Activated CD4-positive, alpha-beta memory T cell treated with anti-CD3 and anti-CD28 coated beads for 36 hours (primary cell): Measurements from ENCODE around the gene TSSK2. TPM values are rescaled to one million over a fixed set of nuclear protein-coding genes. Genes with fewer than 3 reads are reported as not detected.
"Not testable (repeated sequence)": the region's sequence is repeated elsewhere in the genome, so short reads cannot be mapped to it uniquely, and the experiment has no call there.

Experiments
- CTCF ChIA-PET: fragments of 350-600 bp; sonication (Branson Sonifier 250); formaldehyde crosslinking; loops from one replicate; lab custom pipeline; 2021; ENCODE audit warnings: antibody characterized with exemption, inconsistent platforms; lab: Charles Lee
- POLR2A ChIA-PET: fragments of 350-600 bp; sonication (Branson Sonifier 250); formaldehyde crosslinking; loops from one replicate; lab custom pipeline; 2021; ENCODE audit warnings: antibody characterized with exemption; lab: Charles Lee
- DNase-seq: peaks from one replicate; pipeline ENCODE4 v3.0.0-alpha.2; 2020
- H3K27ac Mint-ChIP-seq: one replicate; pipeline ENCODE4 v1.8.0; 2021; ENCODE audit warnings: mixed read lengths
- H3K27me3 Mint-ChIP-seq: one replicate; pipeline ENCODE4 v1.8.0; 2021; ENCODE audit warnings: mixed read lengths
- H3K36me3 Mint-ChIP-seq: one replicate; pipeline ENCODE4 v1.8.0; 2021; ENCODE audit warnings: mixed read lengths
- H3K4me1 Mint-ChIP-seq: one replicate; pipeline ENCODE4 v1.8.0; 2021; ENCODE audit warnings: low read depth, mixed read lengths
- H3K4me3 Mint-ChIP-seq: one replicate; pipeline ENCODE4 v1.8.0; 2021; ENCODE audit warnings: mild to moderate bottlenecking, mixed read lengths
- H3K9me3 Mint-ChIP-seq: one replicate; pipeline ENCODE4 v1.8.0; 2021; ENCODE audit warnings: mixed read lengths
- intact Hi-C: fragments of 100-400 bp; cut with micrococcal nuclease; formaldehyde crosslinking; loops from one replicate; pipeline ENCODE4 v1.15.1; 2023
- total RNA-seq, 2 experiments: library from RNA; stranded (reverse); gene quantifications; one replicate each; pipeline ENCODE4 v1.2.3, GENCODE V29; 2021

Gene TSSK2
- total RNA-seq, 2 experiments from 2014 or later, result not detected

DNA sequence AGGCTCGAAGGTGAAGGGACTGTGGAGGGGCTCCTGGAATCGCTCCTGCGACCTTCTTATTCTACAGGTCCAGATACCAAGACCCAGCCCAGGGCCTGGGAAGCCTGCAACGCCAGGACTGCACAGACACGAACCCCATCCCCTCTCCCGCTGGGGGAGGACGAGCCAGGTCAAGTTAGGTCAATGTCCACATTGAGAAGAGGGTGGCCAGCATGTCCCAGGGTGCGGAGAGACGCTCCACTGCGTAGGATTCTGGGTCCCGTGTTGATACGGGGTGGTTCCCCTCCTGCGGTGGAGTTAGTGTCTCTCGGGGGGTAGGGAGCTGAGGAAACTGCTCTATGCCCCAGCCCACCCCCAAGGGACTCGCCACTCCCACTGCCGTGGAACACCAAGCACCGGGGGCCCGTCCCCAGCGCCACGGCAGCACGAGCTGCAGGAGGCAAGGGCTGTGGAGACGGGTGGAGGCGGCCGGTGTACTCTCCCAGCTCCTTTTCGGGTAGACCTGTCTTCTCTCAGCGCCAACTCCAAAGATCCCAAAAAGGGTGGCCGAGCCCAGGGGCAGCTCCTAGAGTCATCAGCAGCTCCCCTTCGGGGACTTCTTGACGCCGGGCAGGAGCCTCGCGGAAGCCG, 17.4 kb downstream of the TSSK2 start:
- peaks cover 29% of the 10 kb centered on the region for H3K27me3 Mint-ChIP-seq
- no peaks in the 10 kb centered on the region for H3K9me3 Mint-ChIP-seq
- H3K4me3 Mint-ChIP-seq, result no peak overlapping the region
- ChIA-PET POLR2A (interaction anchor here (1.4 kb wide), 1 partner anchor 25 kb away, joined by 3 read pairs; no protein-coding TSS in a partner anchor), CTCF (interaction anchor here (1.4 to 4.9 kb wide), 2 partner anchors 19 to 30 kb away, joined by 3 to 22 read pairs; partner anchors contain the start of gene SLC25A1)
- no peak overlapping the region for H3K27ac Mint-ChIP-seq
- peaks cover 17% of the 10 kb centered on the region for H3K4me1 Mint-ChIP-seq
- no peak for DNase-seq
- intact Hi-C loops, result no loop called here
- peaks cover 3% of the 10 kb centered on the region for H3K36me3 Mint-ChIP-seq

DNA sequence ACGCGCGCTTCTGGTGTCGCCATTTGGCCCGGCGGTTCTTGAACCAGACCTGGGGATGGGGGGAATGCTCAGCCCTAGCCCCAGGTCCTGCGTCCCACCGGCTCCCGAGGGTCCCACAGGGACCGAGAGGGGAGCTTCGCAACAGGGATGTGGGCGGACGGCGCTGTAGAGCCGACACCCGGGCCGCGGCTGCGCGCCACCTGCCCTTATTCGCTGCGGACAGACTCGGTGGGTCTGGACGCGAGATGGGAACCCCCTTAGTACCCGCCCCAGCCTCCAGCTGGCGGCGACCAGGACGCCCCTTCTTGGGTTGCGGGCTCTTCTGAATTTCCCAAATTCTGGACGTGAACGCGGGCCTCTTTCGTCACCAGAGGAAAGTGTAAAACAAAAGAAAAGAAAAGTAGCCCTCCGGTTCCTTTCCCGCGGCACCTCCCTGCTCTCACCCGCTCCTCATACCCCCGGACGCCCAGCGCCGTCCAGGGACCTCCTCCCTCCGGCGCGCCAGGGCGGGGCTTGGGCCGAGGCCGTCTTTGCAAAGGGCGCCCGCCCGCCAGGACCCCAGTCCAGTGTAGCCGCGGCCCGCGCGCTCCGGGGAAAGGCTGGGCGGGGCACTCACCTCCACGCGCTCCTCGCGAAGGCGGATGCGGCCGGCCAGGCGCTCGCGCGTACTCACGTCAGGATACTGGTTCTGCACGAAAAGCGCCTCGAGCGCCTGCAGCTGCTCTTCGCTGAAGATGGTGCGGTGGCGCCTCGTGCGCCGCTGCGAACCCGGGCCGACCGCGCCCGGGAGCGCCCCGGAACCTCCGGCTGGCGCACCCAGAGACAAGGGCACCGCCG, 18.2 kb downstream of the TSSK2 start:
- Mint-ChIP-seq H3K4me1 (peaks cover 11% of the 10 kb centered on the region), H3K4me3 (peak overlapping the region; percentile 36), H3K9me3 (no peaks in the 10 kb centered on the region), H3K27me3 (peaks cover 33% of the 10 kb centered on the region), H3K27ac (no peak overlapping the region), H3K36me3 (no peaks in the 10 kb centered on the region)
- ChIA-PET CTCF (interaction anchor here (1.4 kb wide), 1 partner anchor 18 kb away, joined by 3 read pairs; no protein-coding TSS in a partner anchor), POLR2A (no interaction called here)
- intact Hi-C loops, result no loop called here
- peak; percentile 48 for DNase-seq

DNA sequence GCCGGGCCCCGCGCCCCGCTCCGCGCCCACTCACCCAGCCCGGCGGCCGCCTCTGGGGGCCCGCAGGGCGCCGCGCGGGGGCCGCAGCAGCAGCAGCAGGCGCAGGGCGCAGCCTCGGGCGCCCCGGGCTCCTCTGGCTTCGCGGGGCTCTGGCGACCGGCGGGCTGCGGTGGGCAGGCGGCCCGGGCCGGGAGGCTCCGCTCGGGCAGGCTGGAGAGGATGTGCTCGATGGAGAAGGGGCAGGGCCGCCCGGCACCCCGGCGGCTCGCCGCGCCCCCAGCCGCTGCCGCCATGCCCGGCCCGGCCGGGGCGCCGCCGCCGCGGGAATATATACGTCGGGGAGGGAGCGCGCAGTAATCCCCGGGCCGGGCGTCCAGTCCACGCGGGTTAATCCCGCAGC, 18.9 kb downstream of the TSSK2 start, which contains the start of gene GSC2:
Gene GSC2 (minus strand): TSS at position 302 of the 400 bp plus-strand sequence. CDS start 9 bp downstream, at position 293.
- Mint-ChIP-seq H3K9me3 (no peaks in the 10 kb centered on the region), H3K27ac (no peak within 1 kb of the TSS), H3K36me3 (no peaks in the 10 kb centered on the region), H3K4me3 (peak within 1 kb of the TSS; percentile 36), H3K4me1 (peaks cover 6% of the 10 kb centered on the region), H3K27me3 (peaks cover 35% of the 10 kb centered on the region)
- intact Hi-C loops, result no loop called here
- CTCF ChIA-PET, result interaction anchor here (1.4 kb wide), 1 partner anchor 18 kb away, joined by 3 read pairs; no protein-coding TSS in a partner anchor
- POLR2A ChIA-PET, result no interaction called here
- DNase-seq, result no peak

DNA sequence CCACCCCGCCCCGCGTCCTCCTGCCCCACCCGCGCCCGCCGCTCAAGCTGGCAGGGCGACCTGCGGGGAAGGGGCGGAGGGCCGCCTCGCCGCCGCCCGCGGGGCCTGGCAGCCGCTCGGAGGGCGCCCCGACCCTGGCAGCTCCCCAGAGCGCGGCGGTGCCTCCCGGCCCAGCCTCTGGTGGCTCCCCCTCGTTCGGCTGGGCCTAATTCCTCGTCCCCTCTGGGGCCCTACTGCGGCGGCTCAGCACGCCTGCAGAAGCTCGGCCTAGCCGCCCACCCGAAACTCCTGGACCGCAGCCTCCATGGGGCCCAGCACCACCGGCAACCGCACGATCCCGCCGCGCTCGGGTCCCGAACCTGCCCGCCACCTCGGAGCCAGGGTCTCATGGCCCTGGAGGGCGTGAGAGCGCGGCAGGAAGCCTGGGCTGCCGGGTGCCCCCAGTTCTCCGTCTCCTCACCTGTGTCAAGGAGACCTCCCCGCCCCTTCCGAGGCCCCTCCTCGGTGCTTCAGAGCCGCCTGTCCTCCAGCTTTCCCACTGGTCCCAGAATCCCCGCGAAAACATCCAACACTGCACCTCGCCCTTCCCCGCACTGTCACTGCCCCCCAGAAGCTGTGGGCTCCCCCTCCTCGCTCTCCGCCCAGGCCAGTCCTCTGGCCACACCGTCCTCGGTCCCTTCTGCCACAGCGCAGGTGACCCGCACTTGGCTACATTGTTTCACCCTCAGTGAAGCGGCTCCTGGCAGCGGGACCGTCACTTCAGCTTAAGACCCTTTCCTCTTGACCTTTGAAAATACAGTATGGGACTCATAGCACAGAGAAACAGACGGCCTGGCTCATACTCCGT, 19.6 kb downstream of the TSSK2 start:
- Mint-ChIP-seq H3K36me3 (no peaks in the 10 kb centered on the region), H3K4me1 (peaks cover 6% of the 10 kb centered on the region), H3K9me3 (no peaks in the 10 kb centered on the region), H3K27ac (no peak overlapping the region), H3K27me3 (peaks cover 36% of the 10 kb centered on the region), H3K4me3 (no peak overlapping the region)
- no peak for DNase-seq
- intact Hi-C loops, result no loop called here
- CTCF ChIA-PET, result no interaction called here
- POLR2A ChIA-PET, result no interaction called here

DNA sequence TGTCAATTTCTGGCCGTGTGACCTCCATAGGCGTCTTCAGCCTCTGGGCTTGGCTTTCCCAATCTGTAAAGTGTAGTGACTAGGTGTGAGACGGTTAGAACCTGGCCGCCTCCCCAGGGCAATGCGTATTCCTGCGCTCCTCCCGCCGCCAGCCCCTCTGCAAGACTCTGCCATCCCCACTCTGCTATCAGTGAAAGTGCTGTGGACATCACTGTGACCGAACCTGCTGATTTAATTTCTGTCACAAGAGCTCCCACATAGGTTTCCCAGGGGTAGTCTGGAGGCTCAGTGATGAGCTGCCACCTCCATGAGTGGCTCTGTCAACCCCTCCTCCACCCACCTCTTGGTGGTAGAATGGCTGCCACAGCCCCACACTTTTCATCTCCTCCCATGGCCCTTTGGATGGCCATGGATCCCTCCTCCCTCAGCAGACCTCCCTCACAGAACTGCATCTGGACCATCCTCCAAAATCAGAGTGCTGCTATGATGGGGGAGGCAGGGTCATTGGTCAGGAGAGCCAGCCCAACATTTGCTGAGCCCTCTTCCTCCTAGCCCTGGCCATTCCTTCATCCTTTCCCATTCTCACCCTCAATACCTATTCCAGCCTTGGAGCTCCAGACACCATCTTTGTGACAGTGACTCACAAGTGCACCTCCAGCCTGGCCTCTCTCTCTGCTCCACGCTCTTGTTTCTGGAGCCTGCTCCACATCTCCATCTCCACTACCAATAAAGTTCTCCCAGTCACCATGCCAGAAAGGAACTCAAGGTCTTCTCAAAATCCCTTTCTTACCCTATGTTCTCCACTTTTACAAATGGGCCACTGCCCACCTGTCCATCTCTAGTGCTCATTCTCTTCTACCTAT, 20.5 kb downstream of the TSSK2 start:
- DNase-seq, result no peak
- CTCF ChIA-PET, result no interaction called here
- Mint-ChIP-seq H3K27me3 (peaks cover 36% of the 10 kb centered on the region), H3K4me3 (no peak overlapping the region), H3K4me1 (peaks cover 6% of the 10 kb centered on the region), H3K9me3 (no peaks in the 10 kb centered on the region), H3K36me3 (no peaks in the 10 kb centered on the region), H3K27ac (no peak overlapping the region)
- intact Hi-C loops, result no loop called here
- POLR2A ChIA-PET, result no interaction called here

DNA sequence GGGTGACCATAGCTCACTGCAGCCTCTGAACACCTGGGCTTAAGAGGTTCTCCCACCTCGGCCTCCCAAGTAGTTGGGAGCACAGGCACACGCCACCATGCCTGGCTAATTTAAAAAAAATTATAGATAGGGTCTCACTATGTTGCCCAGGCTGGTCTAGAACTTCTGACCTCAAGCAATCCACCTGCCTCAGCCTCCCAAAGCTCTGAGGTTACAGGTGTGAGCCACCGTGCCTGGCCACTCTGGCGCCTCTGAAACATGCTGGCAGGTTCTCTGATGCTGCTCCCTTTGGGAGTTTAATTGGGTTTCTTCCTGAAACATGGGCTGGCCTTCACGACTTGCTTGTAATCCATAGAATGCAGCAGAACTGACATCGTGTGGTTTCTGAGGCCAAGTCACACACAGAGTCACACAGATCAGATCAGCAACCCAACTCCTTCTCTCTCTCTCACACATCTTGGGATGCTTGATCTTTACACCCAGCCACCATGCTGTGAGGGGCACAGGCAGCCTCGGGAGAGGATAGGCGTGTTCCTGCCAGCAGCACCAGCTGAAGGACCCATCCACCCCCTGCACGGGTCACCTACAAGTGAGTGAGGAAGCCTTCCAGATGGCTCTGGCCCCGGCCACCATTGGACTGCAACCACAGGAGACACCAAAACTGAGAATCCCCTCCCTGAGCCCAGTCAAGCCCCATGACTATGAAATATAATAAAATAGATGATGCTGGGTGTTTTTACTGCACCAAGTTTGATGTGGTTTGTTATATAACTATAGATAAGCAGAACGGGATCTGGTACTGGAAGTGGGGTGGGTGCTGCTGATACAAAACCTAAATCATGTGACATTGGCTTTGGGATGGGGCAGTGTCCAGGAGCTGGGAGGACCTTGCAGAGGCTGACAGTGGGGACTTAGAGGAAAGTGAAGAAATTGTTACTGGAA, 22.1 kb downstream of the TSSK2 start:
- Mint-ChIP-seq H3K36me3 (no peaks in the 10 kb centered on the region), H3K27ac (no peak overlapping the region), H3K4me1 (peaks cover 6% of the 10 kb centered on the region), H3K9me3 (no peaks in the 10 kb centered on the region), H3K4me3 (no peak overlapping the region), H3K27me3 (peaks cover 35% of the 10 kb centered on the region)
- ChIA-PET CTCF (interaction anchor here (1.4 kb wide), 1 partner anchor 9 kb away, joined by 8 read pairs; the partner anchor contains the start of gene ESS2), POLR2A (interaction anchor here (1.2 kb wide), 1 partner anchor 9 kb away, joined by 3 read pairs; no protein-coding TSS in a partner anchor)
- no peak for DNase-seq
- intact Hi-C loops, result no loop called here

DNA sequence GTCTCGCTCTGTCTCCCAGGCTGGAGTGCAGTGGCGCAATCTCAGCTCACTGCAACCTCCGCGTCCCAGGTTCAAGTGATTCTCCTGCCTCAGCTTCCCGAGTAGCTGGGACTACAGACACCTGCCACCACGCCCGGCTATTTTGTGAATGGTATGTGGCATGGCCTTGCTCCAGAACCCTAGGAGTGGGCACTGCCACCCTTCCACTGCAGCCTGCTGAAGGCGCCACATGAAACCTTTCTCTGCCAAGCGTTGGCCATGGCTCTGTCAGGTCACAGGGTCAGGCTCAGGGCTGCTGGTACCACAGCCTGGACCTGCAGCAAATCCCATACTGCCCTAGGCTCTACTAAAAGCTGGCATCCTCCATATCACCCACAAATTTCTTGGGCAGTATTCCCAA, 25.0 kb downstream of the TSSK2 start:
- H3K27ac Mint-ChIP-seq, DNase-seq, H3K4me1 Mint-ChIP-seq, H3K9me3 Mint-ChIP-seq, H3K36me3 Mint-ChIP-seq, H3K4me3 Mint-ChIP-seq, CTCF ChIA-PET, intact Hi-C loops: not testable (repeated sequence)
- POLR2A ChIA-PET, result interaction anchor here (0.8 to 1.7 kb wide), 2 partner anchors 8 to 12 kb away, joined by 3 read pairs; partner anchors contain the start of gene ESS2
- peaks cover 22% of the 10 kb centered on the region for H3K27me3 Mint-ChIP-seq

DNA sequence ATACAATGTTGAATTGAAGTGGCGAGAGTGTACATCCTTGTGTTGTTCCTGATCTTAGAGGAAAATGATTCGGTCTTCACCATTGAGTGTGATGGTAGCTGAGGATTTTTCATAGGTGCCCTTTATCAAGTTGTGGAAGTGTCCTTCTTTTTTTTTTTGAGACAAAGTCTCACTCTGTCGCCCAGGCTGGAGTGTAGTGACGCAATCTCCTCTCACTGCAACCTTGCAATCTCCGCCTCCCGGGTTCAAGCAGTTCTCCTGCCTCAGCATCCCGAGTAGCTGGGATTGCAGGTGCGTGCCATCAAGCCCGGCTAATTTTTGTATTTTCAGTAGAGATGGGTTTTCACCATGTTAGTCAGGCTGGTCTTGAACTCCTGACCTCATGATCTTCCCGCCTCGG, 27.5 kb downstream of the TSSK2 start:
- H3K4me1 Mint-ChIP-seq, H3K27ac Mint-ChIP-seq, intact Hi-C loops, H3K4me3 Mint-ChIP-seq, H3K36me3 Mint-ChIP-seq, H3K27me3 Mint-ChIP-seq, CTCF ChIA-PET, H3K9me3 Mint-ChIP-seq, DNase-seq, POLR2A ChIA-PET: not testable (repeated sequence)

DNA sequence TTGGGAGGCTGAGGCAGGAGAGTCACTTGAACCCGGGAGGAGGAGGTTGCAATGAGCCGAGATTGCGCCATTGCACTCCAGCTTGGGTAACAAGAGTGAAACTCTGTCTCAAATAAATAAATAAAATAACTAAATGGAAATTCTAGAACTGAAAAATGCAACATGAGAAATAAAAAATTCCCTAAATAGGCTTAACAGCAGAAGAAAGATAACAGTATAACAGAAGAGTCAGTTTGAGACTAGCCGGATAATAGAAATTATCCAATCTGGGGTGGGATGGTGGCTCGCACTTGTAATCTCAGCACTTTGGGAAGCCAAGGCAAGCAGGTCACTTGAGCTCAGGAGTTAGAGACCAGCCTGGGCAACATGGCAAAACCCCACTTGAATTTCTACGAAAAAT, 33.3 kb downstream of the TSSK2 start:
- no peak overlapping the region for H3K27ac Mint-ChIP-seq
- no peak overlapping the region for H3K4me3 Mint-ChIP-seq
- ChIA-PET CTCF (no interaction called here), POLR2A (no interaction called here)
- no peaks in the 10 kb centered on the region for H3K36me3 Mint-ChIP-seq
- H3K9me3 Mint-ChIP-seq, result no peaks in the 10 kb centered on the region
- intact Hi-C loops, result no loop called here
- DNase-seq, result no peak
- peaks cover 24% of the 10 kb centered on the region for H3K27me3 Mint-ChIP-seq
- peaks cover 5% of the 10 kb centered on the region for H3K4me1 Mint-ChIP-seq

DNA sequence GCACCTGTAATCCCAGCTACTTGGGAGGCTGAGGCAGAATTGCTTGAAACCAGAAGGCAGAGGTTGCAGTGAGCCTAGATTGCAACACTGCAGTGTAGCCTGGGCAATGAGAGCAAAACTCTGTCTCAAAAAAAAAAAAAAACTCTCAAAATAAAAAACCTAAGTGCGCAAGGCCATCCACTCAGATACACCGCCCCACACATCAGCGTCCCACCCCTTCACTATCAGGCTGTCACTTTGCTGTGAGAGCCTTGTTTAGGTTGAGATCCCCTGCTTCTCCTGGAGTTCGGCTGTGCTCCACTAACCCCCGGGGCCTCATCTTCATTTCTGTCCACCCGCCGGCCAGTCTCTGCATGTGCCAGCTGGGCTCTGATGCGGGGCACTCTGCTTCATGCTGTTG, 35.3 kb downstream of the TSSK2 start:
- H3K4me3 Mint-ChIP-seq, result no peak overlapping the region
- intact Hi-C loops, result no loop called here
- H3K27me3 Mint-ChIP-seq, result peaks cover 31% of the 10 kb centered on the region
- no peaks in the 10 kb centered on the region for H3K9me3 Mint-ChIP-seq
- no peak for DNase-seq
- peaks cover 19% of the 10 kb centered on the region for H3K4me1 Mint-ChIP-seq
- no peak overlapping the region for H3K27ac Mint-ChIP-seq
- no peaks in the 10 kb centered on the region for H3K36me3 Mint-ChIP-seq
- ChIA-PET CTCF (no interaction called here), POLR2A (no interaction called here)
